SK-N-SH (cell line): Measurements from ENCODE around the gene FAM20B.

Source experiments
- CTCF ChIP-seq: fragments of 200-600 bp; sonication (generic); IDR thresholded peaks from 2 replicates; pipeline ENCODE4 v1.6.1; 2017; ENCODE audit warnings: antibody characterized with exemption, mild to moderate bottlenecking, moderate library complexity
- ELF1 ChIP-seq: IDR thresholded peaks from 2 replicates; pipeline ENCODE4 v1.4.0; 2012
- REST ChIP-seq: IDR thresholded peaks from 2 replicates; pipeline ENCODE4 v1.6.1; 2012; ENCODE audit warnings: mild to moderate bottlenecking, low read depth, low read length, moderate library complexity
- RFX5 ChIP-seq: IDR thresholded peaks from 2 replicates; pipeline ENCODE4 v1.6.1; 2012; ENCODE audit warnings: mild to moderate bottlenecking, improper control_type of control experiment, low read length
- SIN3A ChIP-seq: IDR thresholded peaks from 2 replicates; pipeline ENCODE4 v1.6.1; 2012; ENCODE audit warnings: low read depth, mild to moderate bottlenecking, low read length, moderate library complexity, borderline replicate concordance

- TF ChIP-seq RFX5 (no peak), CTCF (no peak), REST (no peak), SIN3A (no peak), ELF1 (no peak)
These were observed 89.5 kb downstream of the FAM20B start for GRCh38 chr1:179115181-179115580.
